ENCODE measurements around the gene GIMAP5.

GIMAP5 gene

DNA sequence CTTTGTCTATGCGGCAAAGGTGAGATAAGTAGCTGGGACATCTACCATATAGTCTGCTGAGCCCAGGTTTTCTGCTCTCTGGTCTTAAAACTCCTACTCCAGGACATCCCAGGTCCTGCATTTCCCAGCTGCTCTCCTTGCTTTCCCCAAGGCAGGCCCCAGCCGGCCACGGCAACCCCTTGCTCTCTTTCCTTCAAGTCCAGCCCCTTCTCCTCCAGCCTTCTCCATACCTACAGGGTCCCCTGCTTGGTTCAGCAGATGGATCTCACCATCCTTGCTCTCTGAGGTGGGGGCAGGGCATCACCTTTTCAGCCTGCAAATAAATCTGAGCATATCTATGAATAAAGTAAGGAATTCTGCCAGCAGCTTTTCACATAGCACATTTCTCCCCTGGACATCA is 8.7 kb downstream of the GIMAP5 start:
- Histone ChIP-seq H3K36me3 (ENCODE audit: control insufficient read depth in 2 of 2, insufficient read depth in 2 of 2, low read length in 2 of 2) (no peaks in the 10 kb centered on the region), H3K27ac (ENCODE audit: low read length) (no peak overlapping the region), H3K9ac (ENCODE audit: low read length in 2 of 2) (no peak overlapping the region), H3K4me3 (ENCODE audit: low read length in 2 of 2) (no peak overlapping the region), H3K9me3 (ENCODE audit: control insufficient read depth in 2 of 2, low read length in 2 of 2) (no peaks in the 10 kb centered on the region), H3K4me1 (ENCODE audit: control insufficient read depth, insufficient read depth, low read length) (peaks cover 17% of the 10 kb centered on the region), H3K27me3 (ENCODE audit: control insufficient read depth in 1 of 2, insufficient read depth in 2 of 2, low read length in 2 of 2) (no peaks in the 10 kb centered on the region)

DNA sequence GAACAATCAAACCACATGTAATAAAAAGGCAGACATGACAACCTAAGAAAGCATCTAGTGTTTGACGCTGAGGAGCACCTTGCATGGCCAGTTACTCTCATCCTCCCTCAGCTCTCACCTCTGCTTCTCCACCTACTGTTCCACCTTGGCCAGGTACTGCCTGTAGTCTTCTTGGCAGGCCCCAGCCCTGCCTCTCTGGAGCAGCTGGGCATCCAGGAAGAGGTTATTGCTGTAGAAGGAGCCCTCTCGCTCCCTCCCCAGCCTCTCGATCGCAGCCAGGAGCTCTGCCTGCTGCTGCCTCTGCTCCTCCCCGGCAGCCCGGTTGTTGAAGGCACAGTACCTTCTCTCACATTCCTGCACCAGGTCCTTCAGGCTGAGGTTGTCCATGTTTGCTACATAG is 9.7 kb downstream of the GIMAP5 start:
- Histone ChIP-seq H3K27ac (ENCODE audit: low read length) (no peak overlapping the region), H3K4me3 (ENCODE audit: low read length in 2 of 2) (no peak overlapping the region), H3K4me1 (ENCODE audit: control insufficient read depth, insufficient read depth, low read length) (peaks cover 17% of the 10 kb centered on the region), H3K9ac (ENCODE audit: low read length in 2 of 2) (no peak overlapping the region), H3K27me3 (ENCODE audit: control insufficient read depth in 1 of 2, insufficient read depth in 2 of 2, low read length in 2 of 2) (no peaks in the 10 kb centered on the region), H3K36me3 (ENCODE audit: control insufficient read depth in 2 of 2, insufficient read depth in 2 of 2, low read length in 2 of 2) (no peaks in the 10 kb centered on the region), H3K9me3 (ENCODE audit: control insufficient read depth in 2 of 2, low read length in 2 of 2) (no peaks in the 10 kb centered on the region)

DNA sequence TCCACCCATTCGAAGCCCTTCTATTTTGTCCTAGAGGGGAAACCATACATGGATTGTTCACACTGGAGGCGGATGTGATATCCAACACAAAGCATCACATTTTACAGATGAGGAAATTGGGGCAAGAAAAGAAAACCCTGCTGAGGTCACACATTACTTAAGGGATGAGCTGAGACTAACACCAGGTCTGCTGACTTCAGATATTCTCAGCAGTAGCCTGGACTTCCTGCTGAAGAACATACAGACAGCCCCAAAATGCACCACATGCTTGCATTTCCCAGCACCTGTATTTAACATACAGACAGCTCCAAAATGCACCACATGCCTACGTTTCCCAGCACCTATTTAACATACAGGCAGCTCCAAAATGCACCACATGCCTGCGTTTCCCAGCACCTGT is 11.2 kb downstream of the GIMAP5 start:
- Histone ChIP-seq H3K27ac (ENCODE audit: low read length) (no peak overlapping the region), H3K4me1 (ENCODE audit: control insufficient read depth, insufficient read depth, low read length) (peaks cover 7% of the 10 kb centered on the region), H3K4me3 (ENCODE audit: low read length in 2 of 2) (no peak overlapping the region), H3K9me3 (ENCODE audit: control insufficient read depth in 2 of 2, low read length in 2 of 2) (no peaks in the 10 kb centered on the region), H3K9ac (ENCODE audit: low read length in 2 of 2) (no peak overlapping the region), H3K36me3 (ENCODE audit: control insufficient read depth in 2 of 2, insufficient read depth in 2 of 2, low read length in 2 of 2) (no peaks in the 10 kb centered on the region), H3K27me3 (ENCODE audit: control insufficient read depth in 1 of 2, insufficient read depth in 2 of 2, low read length in 2 of 2) (peaks cover 0 to 3% of the 10 kb centered on the region in 2 donors)

DNA sequence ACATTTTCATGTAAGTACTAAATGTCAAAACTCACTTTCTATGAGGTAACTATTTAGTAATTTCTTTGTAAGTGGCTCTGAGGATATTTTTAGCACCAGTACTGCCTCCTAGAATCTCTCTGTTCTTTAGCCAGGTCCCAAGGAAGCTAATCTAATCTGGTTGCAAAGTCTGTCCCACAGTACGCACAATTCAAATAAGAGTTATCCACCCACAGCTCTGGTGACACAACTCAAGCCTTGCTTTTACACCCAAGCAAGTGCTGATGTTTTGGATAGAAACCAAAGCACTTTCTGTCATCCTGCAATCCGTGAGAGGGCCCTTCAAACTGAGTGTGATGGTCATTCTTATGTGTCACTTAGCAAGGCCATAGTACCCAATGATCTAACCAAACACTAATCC is 14.5 kb downstream of the GIMAP5 start:
- peaks cover 0 to 6% of the 10 kb centered on the region in 2 donors for H3K27me3 ChIP-seq (ENCODE audit: control insufficient read depth in 1 of 2, insufficient read depth in 2 of 2, low read length in 2 of 2)
- no peaks in the 10 kb centered on the region for H3K36me3 ChIP-seq (ENCODE audit: control insufficient read depth in 2 of 2, insufficient read depth in 2 of 2, low read length in 2 of 2)
- no peaks in the 10 kb centered on the region for H3K4me1 ChIP-seq (ENCODE audit: control insufficient read depth, insufficient read depth, low read length)
- no peak overlapping the region for H3K4me3 ChIP-seq (ENCODE audit: low read length in 2 of 2)
- H3K27ac ChIP-seq (ENCODE audit: low read length) = no peak overlapping the region
- no peak overlapping the region for H3K9ac ChIP-seq (ENCODE audit: low read length in 2 of 2)
- H3K9me3 ChIP-seq (ENCODE audit: control insufficient read depth in 2 of 2, low read length in 2 of 2) = no peaks in the 10 kb centered on the region

DNA sequence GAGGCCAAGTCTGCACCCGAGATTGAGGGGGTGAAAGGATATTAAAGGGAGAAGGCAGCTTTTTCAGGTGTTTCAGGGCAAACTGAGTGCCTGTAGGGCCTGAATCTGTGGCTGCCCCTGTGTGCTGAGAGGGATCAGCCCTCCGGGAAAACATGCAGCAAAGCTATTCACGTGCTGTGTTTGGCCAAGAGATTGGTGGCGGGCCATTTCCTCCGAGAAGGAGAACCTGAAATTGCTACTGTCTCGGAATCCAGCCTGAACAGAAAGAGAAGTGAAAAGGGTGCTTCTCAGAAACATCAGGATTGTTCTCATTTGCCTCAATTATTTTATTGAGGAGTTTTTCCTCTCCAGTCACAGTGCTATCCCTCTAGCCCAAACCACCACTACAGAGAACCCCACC is 16.0 kb downstream of the GIMAP5 start:
- no peaks in the 10 kb centered on the region for H3K9me3 ChIP-seq (ENCODE audit: control insufficient read depth in 2 of 2, low read length in 2 of 2)
- H3K4me1 ChIP-seq (ENCODE audit: control insufficient read depth, insufficient read depth, low read length) = no peaks in the 10 kb centered on the region
- H3K27ac ChIP-seq (ENCODE audit: low read length) = no peak overlapping the region
- no peaks in the 10 kb centered on the region for H3K36me3 ChIP-seq (ENCODE audit: control insufficient read depth in 2 of 2, insufficient read depth in 2 of 2, low read length in 2 of 2)
- H3K9ac ChIP-seq (ENCODE audit: low read length in 2 of 2) = no peak overlapping the region
- peaks cover 0 to 6% of the 10 kb centered on the region in 2 donors for H3K27me3 ChIP-seq (ENCODE audit: control insufficient read depth in 1 of 2, insufficient read depth in 2 of 2, low read length in 2 of 2)
- no peak overlapping the region for H3K4me3 ChIP-seq (ENCODE audit: low read length in 2 of 2)

DNA sequence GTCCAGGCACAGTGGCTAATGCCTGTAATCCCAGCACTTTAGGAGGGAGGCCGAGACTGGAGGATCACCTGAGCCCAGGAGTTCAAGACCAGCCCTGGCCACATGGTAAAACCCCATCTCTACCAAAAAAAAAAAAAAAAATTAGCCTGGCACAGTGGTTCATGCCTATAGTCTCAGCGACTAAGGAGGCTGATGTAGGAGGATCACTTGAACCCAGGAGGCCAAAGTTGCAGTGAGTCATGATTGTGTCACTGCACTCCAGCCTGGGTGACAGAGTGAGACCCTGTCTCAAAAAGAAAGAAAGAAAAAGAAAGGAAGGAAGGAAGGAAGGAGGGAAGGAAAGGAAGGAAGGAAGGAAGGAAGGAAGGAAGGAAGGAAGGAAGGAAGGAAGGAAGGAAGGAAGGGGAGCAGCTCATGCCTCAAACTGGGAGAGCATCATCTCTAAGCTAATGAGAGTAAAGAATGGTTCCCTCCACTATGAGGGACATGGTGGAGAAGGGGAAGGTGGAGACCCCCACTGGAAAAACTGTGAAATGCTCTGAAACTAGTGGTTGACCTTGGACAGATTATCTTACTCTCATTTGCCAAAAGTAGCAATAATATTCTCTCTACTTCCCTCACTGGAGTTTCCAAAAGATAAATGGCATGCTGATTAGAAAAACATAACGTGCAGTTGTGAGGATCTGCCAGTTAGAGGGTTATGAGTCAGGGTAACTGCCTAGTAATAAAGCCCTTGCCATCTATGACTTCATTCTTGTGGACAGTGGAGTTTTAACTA is 16.8 kb downstream of the GIMAP5 start:
- Histone ChIP-seq H3K36me3 (ENCODE audit: control insufficient read depth in 2 of 2, insufficient read depth in 2 of 2, low read length in 2 of 2) (no peaks in the 10 kb centered on the region), H3K4me3 (ENCODE audit: low read length in 2 of 2) (no peak overlapping the region), H3K4me1 (ENCODE audit: control insufficient read depth, insufficient read depth, low read length) (no peaks in the 10 kb centered on the region), H3K27ac (ENCODE audit: low read length) (no peak overlapping the region), H3K9ac (ENCODE audit: low read length in 2 of 2) (no peak overlapping the region), H3K9me3 (ENCODE audit: control insufficient read depth in 2 of 2, low read length in 2 of 2) (no peaks in the 10 kb centered on the region), H3K27me3 (ENCODE audit: control insufficient read depth in 1 of 2, insufficient read depth in 2 of 2, low read length in 2 of 2) (peaks cover 0 to 6% of the 10 kb centered on the region in 2 donors)

DNA sequence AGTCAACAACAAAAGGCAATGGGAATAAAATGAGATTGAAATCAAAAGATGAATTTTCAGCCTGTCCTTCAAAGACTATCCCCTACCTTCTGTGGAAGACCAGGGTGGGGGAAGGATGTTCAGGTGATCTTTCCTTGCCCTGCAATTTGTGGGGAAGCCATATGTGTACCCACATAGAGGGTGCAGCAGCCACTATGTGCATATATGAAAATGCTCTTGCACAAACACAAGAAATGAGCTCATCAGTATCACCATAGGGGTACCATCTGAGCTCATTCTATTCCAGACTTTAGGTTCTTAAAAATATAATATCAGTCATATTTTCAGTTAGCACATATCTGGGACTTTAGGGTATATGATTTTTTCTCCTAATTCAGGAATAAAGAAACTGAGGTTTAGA is 17.7 kb downstream of the GIMAP5 start:
- Histone ChIP-seq H3K9me3 (ENCODE audit: control insufficient read depth in 2 of 2, low read length in 2 of 2) (no peaks in the 10 kb centered on the region), H3K36me3 (ENCODE audit: control insufficient read depth in 2 of 2, insufficient read depth in 2 of 2, low read length in 2 of 2) (no peaks in the 10 kb centered on the region), H3K9ac (ENCODE audit: low read length in 2 of 2) (no peak overlapping the region), H3K27me3 (ENCODE audit: control insufficient read depth in 1 of 2, insufficient read depth in 2 of 2, low read length in 2 of 2) (peaks cover 0 to 6% of the 10 kb centered on the region in 2 donors), H3K27ac (ENCODE audit: low read length) (peak overlapping the region; percentile 24), H3K4me3 (ENCODE audit: low read length in 2 of 2) (no peak overlapping the region), H3K4me1 (ENCODE audit: control insufficient read depth, insufficient read depth, low read length) (no peaks in the 10 kb centered on the region)

DNA sequence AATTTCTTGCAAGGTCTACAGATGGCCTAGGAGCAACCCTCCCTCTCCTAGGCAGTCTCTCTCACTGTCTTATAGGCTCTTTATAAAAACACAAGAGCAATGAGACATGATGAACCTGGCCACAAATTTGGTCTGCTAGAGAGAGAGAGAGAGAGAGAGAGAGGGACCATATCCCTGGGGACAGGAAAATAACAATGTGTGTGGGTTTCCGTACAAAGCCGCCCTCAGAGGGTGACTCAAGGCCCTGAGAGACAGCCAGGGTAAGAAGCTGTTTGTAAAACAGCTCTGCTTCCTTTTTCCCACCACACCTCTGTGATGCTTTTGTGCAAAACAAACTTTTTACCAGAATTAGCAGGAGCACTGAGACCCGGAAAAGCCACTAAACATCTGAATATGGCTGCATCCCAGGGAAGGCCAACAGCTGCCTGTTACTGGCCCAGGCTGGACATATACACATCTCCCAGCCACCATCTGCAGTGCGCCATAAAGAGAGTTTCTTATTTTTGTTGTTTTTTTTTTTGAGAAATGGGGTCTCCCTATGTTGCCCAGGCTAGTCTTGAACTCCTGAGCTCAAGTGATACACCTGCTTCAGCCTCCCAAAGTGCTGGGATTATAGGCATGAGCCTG is 18.4 kb downstream of the GIMAP5 start:
- no peak overlapping the region for H3K9ac ChIP-seq (ENCODE audit: low read length in 2 of 2)
- peaks cover 0 to 6% of the 10 kb centered on the region in 2 donors for H3K27me3 ChIP-seq (ENCODE audit: control insufficient read depth in 1 of 2, insufficient read depth in 2 of 2, low read length in 2 of 2)
- peak overlapping the region; percentile 24 for H3K27ac ChIP-seq (ENCODE audit: low read length)
- H3K36me3 ChIP-seq (ENCODE audit: control insufficient read depth in 2 of 2, insufficient read depth in 2 of 2, low read length in 2 of 2) = no peaks in the 10 kb centered on the region
- H3K4me3 ChIP-seq (ENCODE audit: low read length in 2 of 2) = no peak overlapping the region
- no peaks in the 10 kb centered on the region for H3K4me1 ChIP-seq (ENCODE audit: control insufficient read depth, insufficient read depth, low read length)
- H3K9me3 ChIP-seq (ENCODE audit: control insufficient read depth in 2 of 2, low read length in 2 of 2) = no peaks in the 10 kb centered on the region

DNA sequence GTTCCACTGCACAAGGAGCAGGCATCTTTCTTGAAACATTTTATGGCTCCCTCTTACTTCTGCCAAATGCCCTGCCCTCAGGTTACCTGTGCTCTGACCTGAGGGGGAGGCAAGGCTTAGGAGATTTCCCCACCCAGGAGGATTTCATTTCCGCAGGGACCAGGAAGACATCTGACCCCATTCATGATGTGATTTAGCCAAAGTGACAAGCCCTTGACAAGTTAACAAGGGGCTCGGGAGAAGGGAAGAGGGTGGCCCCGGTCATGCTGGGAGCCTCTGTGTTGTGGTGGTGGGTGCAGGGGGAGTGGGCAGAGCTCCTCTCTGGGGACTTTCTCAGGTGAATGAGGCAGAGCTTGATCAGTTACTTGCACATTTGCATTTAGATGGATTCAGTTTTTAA is 18.9 kb downstream of the GIMAP5 start:
- H3K9me3 ChIP-seq (ENCODE audit: control insufficient read depth in 2 of 2, low read length in 2 of 2) = no peaks in the 10 kb centered on the region
- H3K36me3 ChIP-seq (ENCODE audit: control insufficient read depth in 2 of 2, insufficient read depth in 2 of 2, low read length in 2 of 2) = no peaks in the 10 kb centered on the region
- H3K4me1 ChIP-seq (ENCODE audit: control insufficient read depth, insufficient read depth, low read length) = no peaks in the 10 kb centered on the region
- H3K9ac ChIP-seq (ENCODE audit: low read length in 2 of 2) = no peak overlapping the region
- no peak overlapping the region for H3K27ac ChIP-seq (ENCODE audit: low read length)
- H3K4me3 ChIP-seq (ENCODE audit: low read length in 2 of 2) = no peak overlapping the region
- H3K27me3 ChIP-seq (ENCODE audit: control insufficient read depth in 1 of 2, insufficient read depth in 2 of 2, low read length in 2 of 2) = peaks cover 0 to 6% of the 10 kb centered on the region in 2 donors

DNA sequence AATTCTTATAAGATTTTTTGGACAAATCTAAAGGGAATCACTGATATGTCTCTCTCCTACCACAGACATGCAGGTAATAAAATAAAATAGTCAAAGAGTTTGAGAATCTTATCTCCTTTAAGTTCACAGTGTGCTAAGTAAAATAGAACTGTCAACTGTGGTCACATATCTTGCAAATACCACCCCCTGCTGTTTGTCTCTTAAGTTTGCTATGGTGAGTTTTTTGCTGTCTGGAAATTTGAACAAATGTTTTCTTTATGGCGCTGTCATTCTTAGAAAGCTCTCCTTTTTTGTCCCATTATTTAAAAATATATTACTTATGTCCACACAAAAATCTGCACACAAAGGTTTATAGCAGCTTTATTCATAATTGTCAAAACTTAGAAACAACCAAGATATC is 19.6 kb downstream of the GIMAP5 start:
- Histone ChIP-seq H3K9me3 (ENCODE audit: control insufficient read depth in 2 of 2, low read length in 2 of 2) (no peaks in the 10 kb centered on the region), H3K27ac (ENCODE audit: low read length) (no peak overlapping the region), H3K9ac (ENCODE audit: low read length in 2 of 2) (no peak overlapping the region), H3K4me3 (ENCODE audit: low read length in 2 of 2) (no peak overlapping the region), H3K27me3 (ENCODE audit: control insufficient read depth in 1 of 2, insufficient read depth in 2 of 2, low read length in 2 of 2) (peaks cover 0 to 6% of the 10 kb centered on the region in 2 donors), H3K4me1 (ENCODE audit: control insufficient read depth, insufficient read depth, low read length) (no peaks in the 10 kb centered on the region), H3K36me3 (ENCODE audit: control insufficient read depth in 2 of 2, insufficient read depth in 2 of 2, low read length in 2 of 2) (no peaks in the 10 kb centered on the region)

DNA sequence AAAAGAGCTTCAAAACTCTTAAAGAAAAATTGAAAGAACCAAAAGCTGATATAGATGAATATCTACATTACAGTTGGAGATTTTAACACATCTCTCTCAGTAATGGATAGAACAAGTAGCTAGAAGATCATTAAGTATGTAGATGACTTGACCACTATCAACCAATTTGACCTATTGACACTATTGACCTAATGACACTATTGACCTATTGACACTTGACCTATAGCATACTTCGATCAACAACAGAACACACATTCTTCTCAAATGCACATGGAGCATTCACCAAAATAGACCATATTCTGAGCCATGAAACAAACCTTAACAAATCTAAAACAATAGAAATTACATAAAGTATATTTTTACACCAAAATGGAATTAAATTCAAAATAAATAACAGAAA is 22.3 kb downstream of the GIMAP5 start:
- Histone ChIP-seq H3K27me3 (ENCODE audit: control insufficient read depth in 1 of 2, insufficient read depth in 2 of 2, low read length in 2 of 2) (peaks cover 0 to 2% of the 10 kb centered on the region in 2 donors), H3K27ac (ENCODE audit: low read length) (no peak overlapping the region), H3K4me3 (ENCODE audit: low read length in 2 of 2) (no peak overlapping the region), H3K36me3 (ENCODE audit: control insufficient read depth in 2 of 2, insufficient read depth in 2 of 2, low read length in 2 of 2) (no peaks in the 10 kb centered on the region), H3K9ac (ENCODE audit: low read length in 2 of 2) (no peak overlapping the region), H3K4me1 (ENCODE audit: control insufficient read depth, insufficient read depth, low read length) (no peaks in the 10 kb centered on the region), H3K9me3 (ENCODE audit: control insufficient read depth in 2 of 2, low read length in 2 of 2) (no peaks in the 10 kb centered on the region)
